T47D (cell line): ENCODE data around the gene LTB.
A peak's percentile ranks its signal among the peaks of the same experiment; 100 is the strongest.
"Not testable (repeated sequence)": the region's sequence is repeated elsewhere in the genome, so short reads cannot be mapped to it uniquely, and the experiment has no call there.

ENCODE experiments used
- DNase-seq, 2 experiments: peaks; one replicate each; pipeline versions ENCODE4 v3.0.0 to v3.0.0-alpha.2; 2011 to 2012; ENCODE audit warnings: low read depth in 1 of 2, low spot score in 1 of 2
- JUND ChIP-seq: IDR thresholded peaks from 2 replicates; pipeline ENCODE4 v1.6.1; 2012; ENCODE audit warnings: low read depth
- in situ Hi-C: cut with HindIII; loops from 2 replicates; pipeline ENCODE4 v1.10.0; 2016; ENCODE audit warnings: low sequenced_read_pairs, low pct_unique_long_range_greater_than_20kb

LTB gene

DNA sequence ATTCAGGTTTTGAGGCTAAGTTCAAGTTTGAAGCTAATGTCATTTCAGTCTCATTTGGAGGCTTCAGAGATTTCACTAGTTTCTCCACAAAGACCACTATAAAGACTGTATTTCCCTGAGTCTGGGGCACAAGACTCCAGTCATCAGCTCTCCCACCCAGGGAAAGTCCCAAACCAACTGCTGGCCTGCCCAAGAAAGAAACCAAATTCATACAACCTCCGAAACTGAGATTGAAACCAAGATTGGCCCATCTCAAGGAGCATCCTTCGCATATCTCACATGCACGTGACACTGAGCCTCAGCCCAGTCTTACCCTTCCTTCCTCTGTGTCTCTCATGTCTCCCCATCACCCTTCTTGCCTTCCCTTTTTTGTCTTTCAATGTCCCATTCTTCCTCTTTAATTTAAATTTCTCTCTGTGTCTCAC is 13.7 kb downstream of the LTB start:
- in situ Hi-C loops: no loop called here
- DNase-seq: no peak

GRCh38 chr6:31567531-31568370 is 14.5 kb downstream of the LTB start:
- TF ChIP-seq JUND: no peak
- DNase-seq: no peak
- in situ Hi-C loops: no loop called here

More for the DNA sequence above, 13.7 kb downstream of the LTB start:
- TF ChIP-seq JUND: no peak

GRCh38 chr6:31560697-31561058 is 21.5 kb downstream of the LTB start:
- in situ Hi-C loops: no loop called here
- no peak for DNase-seq
- no peak for TF ChIP-seq JUND

DNA sequence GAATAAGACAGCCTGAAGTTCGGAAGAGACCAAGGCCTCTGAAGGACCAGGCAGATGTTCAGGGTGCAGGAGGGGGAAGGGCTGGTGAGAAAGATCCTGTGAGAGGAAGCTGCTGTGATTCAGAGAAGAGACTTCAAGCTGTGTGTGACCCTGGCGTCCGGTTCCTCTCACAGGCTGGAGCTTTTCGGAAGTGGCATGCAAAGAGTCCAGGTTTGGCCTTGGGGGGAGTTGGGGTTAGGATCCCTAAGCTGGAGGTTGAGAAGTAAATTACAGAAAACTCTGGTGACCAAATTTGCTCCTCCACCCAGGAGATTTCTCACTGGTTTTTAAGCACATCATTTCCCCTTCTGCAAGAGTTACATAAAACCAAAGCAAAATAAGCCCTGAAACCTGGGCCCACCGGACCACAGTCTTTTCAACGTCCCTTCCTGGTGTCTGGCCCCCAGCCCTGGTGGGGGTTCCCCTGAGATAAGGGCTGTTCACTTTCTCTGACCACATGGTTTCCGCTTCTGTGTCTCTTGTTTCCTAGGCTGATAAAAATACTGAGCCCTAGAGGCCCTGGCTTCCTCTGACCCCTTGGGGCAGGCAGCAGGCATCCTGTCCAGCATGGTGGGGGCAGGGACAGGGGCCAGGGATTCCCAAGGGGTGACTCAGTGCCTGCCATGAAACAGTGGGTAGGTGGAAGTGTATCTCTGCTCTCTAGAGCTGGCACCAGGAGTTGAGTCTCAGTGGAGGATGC is 22.1 kb downstream of the LTB start:
- TF ChIP-seq JUND: no peak

GRCh38 chr6:31559606-31559957 is 22.6 kb downstream of the LTB start:
- DNase-seq: no peak
- TF ChIP-seq JUND: no peak
- in situ Hi-C loops: no loop called here

More for the DNA sequence above, 22.1 kb downstream of the LTB start:
- in situ Hi-C loops: no loop called here
- DNase-seq: no peak

DNA sequence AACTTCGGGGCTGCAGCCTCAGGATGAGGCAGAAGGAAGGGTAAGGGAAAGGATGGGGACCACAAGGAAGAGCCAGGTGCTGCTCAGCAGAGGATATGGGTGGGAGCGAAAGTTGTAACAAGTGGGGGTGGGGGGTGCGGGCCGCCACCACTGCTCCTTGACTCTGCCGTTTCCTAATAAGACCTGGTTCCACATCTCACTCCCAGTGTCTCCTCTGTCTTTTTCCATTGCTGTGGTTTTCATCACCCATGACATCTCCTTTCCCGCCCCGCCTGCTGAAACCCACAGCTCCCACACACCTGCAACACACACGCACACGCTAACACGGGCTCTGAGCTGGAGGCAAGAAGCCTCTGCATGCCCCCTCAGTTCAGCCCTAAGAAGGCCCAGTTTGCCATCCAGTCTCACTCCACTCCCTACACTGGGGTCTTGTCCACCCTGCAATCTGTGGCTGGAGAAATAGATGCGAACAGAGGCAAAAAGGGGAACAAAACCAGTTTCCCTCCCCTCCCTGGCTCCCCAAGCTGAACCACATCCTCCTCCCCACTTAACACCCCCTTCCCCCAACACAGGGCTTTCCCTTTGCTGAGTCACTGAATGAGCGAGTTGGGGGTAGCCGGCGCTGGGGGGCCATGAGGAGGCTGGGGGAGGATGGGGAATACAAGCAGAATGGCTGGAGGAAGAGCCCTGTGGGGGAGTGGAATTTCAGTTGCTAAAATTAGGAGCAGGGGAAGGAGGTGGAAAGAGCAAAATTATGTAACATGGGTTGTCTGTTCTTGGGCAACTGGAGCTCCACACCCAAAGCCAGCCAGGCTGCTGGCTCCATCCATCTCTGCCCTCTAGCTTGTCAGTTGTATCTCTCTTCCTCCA is 23.4 kb downstream of the LTB start:
- TF ChIP-seq JUND: no peak
- in situ Hi-C loops: no loop called here
- DNase-seq: no peak

DNA sequence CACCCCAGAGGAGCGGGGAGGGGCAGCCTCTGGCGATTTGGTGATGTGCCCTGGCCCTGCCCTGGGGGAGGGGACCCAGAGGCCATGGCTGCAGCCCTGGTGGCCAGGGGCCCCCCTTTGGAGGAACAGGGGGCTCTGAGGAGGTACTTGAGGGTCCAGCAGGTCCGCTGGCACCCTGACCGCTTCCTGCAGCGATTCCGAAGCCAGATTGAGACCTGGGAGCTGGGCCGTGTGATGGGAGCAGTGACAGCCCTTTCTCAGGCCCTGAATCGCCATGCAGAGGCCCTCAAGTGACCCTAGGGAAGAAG is 24.0 kb downstream of the LTB start:
- TF ChIP-seq JUND: no peak
- in situ Hi-C loops: no loop called here
- DNase-seq: no peak

DNA sequence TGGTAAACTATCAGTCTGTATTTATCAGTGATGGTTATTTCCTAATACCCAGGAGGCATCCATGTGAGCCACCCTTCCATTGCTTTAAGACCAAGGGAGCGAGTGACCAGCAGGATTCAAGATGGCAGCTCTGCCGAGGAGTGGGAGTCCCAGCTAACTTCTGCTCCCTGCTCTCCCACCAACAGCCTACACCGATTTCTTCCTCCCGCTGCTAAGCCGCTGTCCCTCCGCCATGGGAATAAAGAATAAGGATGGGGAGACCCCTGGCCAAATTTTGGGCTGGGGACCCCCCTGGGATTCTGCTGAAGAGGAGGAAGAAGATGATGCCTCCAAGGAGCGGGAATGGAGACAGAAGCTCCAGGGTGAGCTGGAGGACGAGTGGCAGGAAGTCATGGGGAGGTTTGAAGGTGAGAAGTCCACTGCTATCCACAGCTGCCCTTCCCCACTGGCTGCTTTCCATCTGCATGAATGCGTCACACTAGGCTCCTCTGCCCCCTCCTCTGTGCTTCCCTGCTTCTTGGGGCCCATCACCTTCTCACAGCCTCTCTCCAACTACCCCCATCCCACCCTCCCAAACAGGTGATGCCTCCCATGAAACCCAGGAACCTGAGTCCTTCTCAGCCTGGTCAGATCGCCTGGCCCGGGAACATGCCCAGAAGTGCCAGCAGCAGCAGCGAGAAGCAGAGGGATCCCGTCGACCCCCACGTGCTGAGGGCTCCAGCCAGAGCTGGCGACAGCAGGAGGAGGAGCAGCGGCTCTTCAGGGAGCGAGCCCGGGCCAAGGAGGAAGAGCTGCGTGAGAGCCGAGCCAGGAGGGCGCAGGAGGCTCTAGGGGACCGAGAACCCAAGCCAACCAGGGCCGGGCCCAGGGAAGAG is 24.5 kb downstream of the LTB start:
- in situ Hi-C loops: no loop called here
- no peak for TF ChIP-seq JUND
- no peak for DNase-seq

GRCh38 chr6:31556307-31556706 is 25.9 kb downstream of the LTB start:
- no peak for TF ChIP-seq JUND
- in situ Hi-C loops: no loop called here

GRCh38 chr6:31551371-31551770 is 30.9 kb downstream of the LTB start:
- in situ Hi-C loops: not testable (repeated sequence)
- DNase-seq: peak in 1 of 2 experiments; percentile 59

More at GRCh38 chr6:31556307-31556706, 25.9 kb downstream of the LTB start:
- no peak for DNase-seq

DNA sequence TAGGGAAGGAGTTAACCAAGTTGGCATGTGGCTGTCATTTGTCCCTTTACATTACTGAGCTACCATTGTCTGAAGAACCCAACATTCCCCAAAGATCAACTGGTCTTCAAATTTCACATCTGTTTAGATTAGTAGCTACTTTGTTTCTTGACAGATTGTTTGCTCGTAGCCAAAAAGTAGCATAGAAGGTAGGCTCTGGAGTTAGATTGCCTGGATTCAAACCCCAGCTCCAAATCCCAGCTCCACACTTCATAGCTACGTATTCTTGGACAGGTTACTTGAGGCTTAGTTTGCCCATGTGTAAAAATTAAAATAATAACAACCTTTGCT is 33.7 kb downstream of the LTB start:
- no peak for TF ChIP-seq JUND
- no peak for DNase-seq
- in situ Hi-C loops: no loop called here

DNA sequence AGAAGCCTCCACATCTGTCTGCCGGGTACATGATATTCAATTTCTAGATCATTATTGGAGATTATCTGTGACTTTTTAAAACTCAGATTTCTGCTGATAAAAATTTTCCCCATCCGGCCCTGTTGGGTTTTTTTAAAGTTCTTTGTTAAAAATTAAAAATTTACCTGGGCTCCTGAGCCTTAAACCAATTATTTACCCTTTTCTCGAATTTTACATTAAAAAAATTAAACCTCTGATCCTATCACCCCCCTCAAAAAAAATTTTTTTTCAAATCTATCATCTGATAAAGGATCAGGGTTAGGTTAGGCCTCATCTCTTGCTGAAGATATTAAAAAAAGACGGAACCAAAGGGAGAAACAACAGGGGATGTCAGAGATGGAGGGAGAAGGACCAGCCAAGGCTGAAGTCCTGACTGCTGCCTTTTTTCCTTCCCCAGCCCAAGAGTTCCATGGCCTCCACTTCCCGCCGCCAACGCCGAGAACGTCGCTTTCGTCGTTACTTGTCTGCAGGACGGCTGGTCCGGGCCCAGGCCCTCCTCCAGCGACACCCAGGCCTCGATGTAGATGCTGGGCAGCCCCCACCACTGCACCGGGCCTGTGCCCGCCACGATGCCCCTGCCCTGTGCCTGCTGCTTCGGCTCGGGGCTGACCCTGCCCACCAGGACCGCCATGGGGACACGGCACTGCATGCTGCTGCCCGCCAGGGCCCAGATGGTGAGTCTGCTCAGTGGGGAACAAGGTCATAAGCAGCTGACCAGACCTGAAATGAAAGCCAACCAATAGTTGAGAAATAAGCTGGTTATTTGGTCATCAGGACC is 34.3 kb downstream of the LTB start:
- in situ Hi-C loops: no loop called here
- no peak for TF ChIP-seq JUND
- no peak for DNase-seq
